ENCODE measurements around the gene TMEM266. TPM values are rescaled to one million over a fixed set of nuclear protein-coding genes. Genes with fewer than 3 reads are reported as not detected.
A peak's percentile ranks its signal among the peaks of the same experiment; 100 is the strongest.

The TMEM266 gene
- total RNA-seq, 2 experiments from 2014 or later = 0.11 TPM; not detected in 1

GRCh38 chr15:76153241-76154197 lies 93.7 kb downstream of the TMEM266 start:
- no peak for TF ChIP-seq CTCF (IDR thresholded peaks at IDR 0.05)
- peaks cover 4% of the 10 kb centered on the region for H3K27me3 Mint-ChIP-seq
- intact Hi-C loops (cut with micrococcal nuclease) = no loop called here
- H3K36me3 Mint-ChIP-seq (ENCODE audit: low read depth) = no peaks in the 10 kb centered on the region
- CTCF ChIA-PET = interaction anchor here (1.2 to 10.7 kb wide), 6 partner anchors 10 to 93 kb away, joined by 3 to 130 read pairs (median 4); partner anchors contain the start of gene TMEM266
- no peak overlapping the region for H3K27ac Mint-ChIP-seq
- ATAC-seq (no peak), DNase-seq (no peak)
- H3K9me3 Mint-ChIP-seq = no peaks in the 10 kb centered on the region
- H3K4me3 Mint-ChIP-seq = no peak overlapping the region
- POLR2A ChIA-PET = interaction anchor here (1.2 kb wide), 1 partner anchor 18 kb away, joined by 4 read pairs; no protein-coding TSS in a partner anchor
- H3K4me1 Mint-ChIP-seq (ENCODE audit: low read depth) = peaks cover 28% of the 10 kb centered on the region

- no peak for TF ChIP-seq CTCF (IDR thresholded peaks at IDR 0.05)
- intact Hi-C loops (cut with micrococcal nuclease) = no loop called here
- Mint-ChIP-seq H3K27me3 (peaks cover 4% of the 10 kb centered on the region), H3K36me3 (ENCODE audit: low read depth) (no peaks in the 10 kb centered on the region), H3K9me3 (no peaks in the 10 kb centered on the region), H3K4me1 (ENCODE audit: low read depth) (peaks cover 21% of the 10 kb centered on the region), H3K27ac (no peak overlapping the region), H3K4me3 (no peak overlapping the region)
- DNase-seq = peak; percentile 20
- POLR2A ChIA-PET = interaction anchor here (0.8 kb wide), 1 partner anchor 157 kb away, joined by 3 read pairs; no protein-coding TSS in a partner anchor
- CTCF ChIA-PET = interaction anchor here (1.5 to 10.7 kb wide), 2 partner anchors 8 to 17 kb away, joined by 4 to 111 read pairs; no protein-coding TSS in a partner anchor
- ATAC-seq = no peak
Measured at GRCh38 chr15:76155731-76156130, 95.9 kb downstream of the TMEM266 start.

GRCh38 chr15:76158226-76158625 lies 98.4 kb downstream of the TMEM266 start:
- POLR2A ChIA-PET = no interaction called here

GRCh38 chr15:76158815-76159214 lies 99.0 kb downstream of the TMEM266 start:
- H3K27me3 Mint-ChIP-seq = no peaks in the 10 kb centered on the region
- no peak overlapping the region for H3K27ac Mint-ChIP-seq
- DNase-seq (no peak), ATAC-seq (no peak)
- ChIA-PET POLR2A (no interaction called here), CTCF (interaction anchor here (0.9 to 10.7 kb wide), 4 partner anchors 8 to 102 kb away, joined by 3 to 111 read pairs (median 4); no protein-coding TSS in a partner anchor)
- no peak for TF ChIP-seq CTCF (IDR thresholded peaks at IDR 0.05)
- H3K9me3 Mint-ChIP-seq = no peaks in the 10 kb centered on the region
- intact Hi-C loops (cut with micrococcal nuclease) = no loop called here
- no peak overlapping the region for H3K4me3 Mint-ChIP-seq
- H3K36me3 Mint-ChIP-seq (ENCODE audit: low read depth) = no peaks in the 10 kb centered on the region
- peaks cover 3% of the 10 kb centered on the region for H3K4me1 Mint-ChIP-seq (ENCODE audit: low read depth)

More at GRCh38 chr15:76158226-76158625, 98.4 kb downstream of the TMEM266 start:
- H3K4me1 Mint-ChIP-seq (ENCODE audit: low read depth) = peaks cover 5% of the 10 kb centered on the region
- no peak overlapping the region for H3K4me3 Mint-ChIP-seq
- TF ChIP-seq CTCF (IDR thresholded peaks at IDR 0.05) = no peak
- no peaks in the 10 kb centered on the region for H3K9me3 Mint-ChIP-seq
- ATAC-seq (no peak), DNase-seq (no peak)
- H3K27ac Mint-ChIP-seq = no peak overlapping the region
- CTCF ChIA-PET = interaction anchor here (1.0 to 10.7 kb wide), 2 partner anchors 11 to 19 kb away, joined by 3 to 111 read pairs; no protein-coding TSS in a partner anchor
- H3K36me3 Mint-ChIP-seq (ENCODE audit: low read depth) = no peaks in the 10 kb centered on the region
- no peaks in the 10 kb centered on the region for H3K27me3 Mint-ChIP-seq
- intact Hi-C loops (cut with micrococcal nuclease) = no loop called here

- DNase-seq (no peak), ATAC-seq (no peak)
- no peaks in the 10 kb centered on the region for H3K27me3 Mint-ChIP-seq
- no peak overlapping the region for H3K4me3 Mint-ChIP-seq
- no peak for TF ChIP-seq CTCF (IDR thresholded peaks at IDR 0.05)
- H3K4me1 Mint-ChIP-seq (ENCODE audit: low read depth) = peaks cover 3% of the 10 kb centered on the region
- intact Hi-C loops (cut with micrococcal nuclease) = no loop called here
- ChIA-PET POLR2A (no interaction called here), CTCF (interaction anchor here (0.9 to 1.4 kb wide), 3 partner anchors 9 to 103 kb away, joined by 3 to 6 read pairs (median 3); no protein-coding TSS in a partner anchor)
- no peak overlapping the region for H3K27ac Mint-ChIP-seq
- no peaks in the 10 kb centered on the region for H3K9me3 Mint-ChIP-seq
- no peaks in the 10 kb centered on the region for H3K36me3 Mint-ChIP-seq (ENCODE audit: low read depth)
Measured at GRCh38 chr15:76159282-76159681, 99.5 kb downstream of the TMEM266 start.
